Central memory CD8-positive, alpha-beta T cell (primary cell): Measurements from ENCODE around the gene RTBDN.
A peak's percentile ranks its signal among the peaks of the same experiment; 100 is the strongest.

Source experiments
- ATAC-seq: fragments of 150-1000 bp; cut with Tn5 transposase; replicated peaks from 2 replicates; pipeline ENCODE4 v1.10.0; 2022; ENCODE audit warnings: mild to moderate bottlenecking, moderate FRiP score, moderate number of reproducible peaks; ENCODE audit not compliant: poor library complexity, severe bottlenecking; ENCODE audit errors: extremely low read depth
- DNase-seq, 2 donors: peaks; one replicate each; pipeline ENCODE4 v3.0.0; 2021; ENCODE audit warnings: low spot score in 2 of 2
- H3K27ac Mint-ChIP-seq: one replicate; pipeline ENCODE4 v1.8.0; 2022; ENCODE audit warnings: low read depth, mild to moderate bottlenecking, moderate library complexity, mixed read lengths
- H3K27me3 Mint-ChIP-seq: one replicate; pipeline ENCODE4 v1.8.0; 2022; ENCODE audit warnings: mixed read lengths
- H3K36me3 Mint-ChIP-seq: one replicate; pipeline ENCODE4 v1.8.0; 2022; ENCODE audit warnings: mild to moderate bottlenecking, moderate library complexity, mixed read lengths; ENCODE audit not compliant: insufficient read depth
- H3K4me1 Mint-ChIP-seq: one replicate; pipeline ENCODE4 v1.8.0; 2022; ENCODE audit warnings: mixed read lengths
- H3K4me3 Mint-ChIP-seq: one replicate; pipeline ENCODE4 v1.8.0; 2022; ENCODE audit warnings: mild to moderate bottlenecking, moderate library complexity, mixed read lengths
- H3K9me3 Mint-ChIP-seq: one replicate; pipeline ENCODE4 v1.8.0; 2022; ENCODE audit warnings: mixed read lengths

The RTBDN gene

GRCh38 chr19:12790628-12791344 is 43.6 kb downstream of the RTBDN start:
- peaks cover 30% of the 10 kb centered on the region for H3K4me1 Mint-ChIP-seq
- H3K36me3 Mint-ChIP-seq = peaks cover 50% of the 10 kb centered on the region
- ATAC-seq = no peak
- H3K27ac Mint-ChIP-seq = peak overlapping the region; percentile 97
- H3K4me3 Mint-ChIP-seq = peak overlapping the region; percentile 96
- no peaks in the 10 kb centered on the region for H3K9me3 Mint-ChIP-seq
- no peak for DNase-seq
- H3K27me3 Mint-ChIP-seq = no peaks in the 10 kb centered on the region

- ATAC-seq = peak; percentile 30
- peak; percentile 89 to 90 for DNase-seq
- Mint-ChIP-seq H3K9me3 (no peaks in the 10 kb centered on the region), H3K36me3 (peaks cover 50% of the 10 kb centered on the region), H3K4me1 (peaks cover 28% of the 10 kb centered on the region), H3K27ac (peak overlapping the region; percentile 97), H3K27me3 (no peaks in the 10 kb centered on the region), H3K4me3 (peak overlapping the region; percentile 96)
These were observed 44.3 kb downstream of the RTBDN start for GRCh38 chr19:12789904-12790619.

GRCh38 chr19:12789098-12789903 is 45.1 kb downstream of the RTBDN start:
- Mint-ChIP-seq H3K27me3 (no peaks in the 10 kb centered on the region), H3K4me3 (peak overlapping the region; percentile 96), H3K9me3 (no peaks in the 10 kb centered on the region), H3K27ac (peak overlapping the region; percentile 97), H3K36me3 (peaks cover 44% of the 10 kb centered on the region), H3K4me1 (peaks cover 24% of the 10 kb centered on the region)
- ATAC-seq = no peak
- no peak for DNase-seq

GRCh38 chr19:12788682-12789097 is 45.7 kb downstream of the RTBDN start:
- Mint-ChIP-seq H3K4me1 (peaks cover 20% of the 10 kb centered on the region), H3K36me3 (peaks cover 39% of the 10 kb centered on the region), H3K4me3 (peak overlapping the region; percentile 72), H3K9me3 (no peaks in the 10 kb centered on the region), H3K27ac (peak overlapping the region; percentile 97), H3K27me3 (no peaks in the 10 kb centered on the region)
- DNase-seq (peak in 1 of 2 donors; percentile 41), ATAC-seq (no peak)

- Mint-ChIP-seq H3K9me3 (no peaks in the 10 kb centered on the region), H3K27ac (peak overlapping the region; percentile 97), H3K4me3 (no peak overlapping the region), H3K27me3 (no peaks in the 10 kb centered on the region), H3K36me3 (peaks cover 35% of the 10 kb centered on the region), H3K4me1 (peaks cover 20% of the 10 kb centered on the region)
- DNase-seq = no peak
- ATAC-seq = no peak
These were observed 46.2 kb downstream of the RTBDN start for GRCh38 chr19:12788042-12788681.

- Mint-ChIP-seq H3K36me3 (peaks cover 28% of the 10 kb centered on the region), H3K27ac (no peak overlapping the region), H3K9me3 (no peaks in the 10 kb centered on the region), H3K4me1 (peaks cover 20% of the 10 kb centered on the region), H3K4me3 (no peak overlapping the region), H3K27me3 (no peaks in the 10 kb centered on the region)
- ATAC-seq = no peak
- DNase-seq = no peak
These were observed 46.9 kb downstream of the RTBDN start for GRCh38 chr19:12787458-12787857.

- Mint-ChIP-seq H3K36me3 (peaks cover 27% of the 10 kb centered on the region), H3K9me3 (no peaks in the 10 kb centered on the region), H3K4me1 (peaks cover 24% of the 10 kb centered on the region), H3K27me3 (no peaks in the 10 kb centered on the region), H3K27ac (no peak overlapping the region), H3K4me3 (no peak overlapping the region)
- ATAC-seq (no peak), DNase-seq (no peak)
These were observed 47.4 kb downstream of the RTBDN start for GRCh38 chr19:12786952-12787351.

GRCh38 chr19:12786141-12786870 is 48.1 kb downstream of the RTBDN start:
- ATAC-seq = no peak
- no peak for DNase-seq
- H3K27ac Mint-ChIP-seq = no peak overlapping the region
- no peak overlapping the region for H3K4me3 Mint-ChIP-seq
- H3K9me3 Mint-ChIP-seq = no peaks in the 10 kb centered on the region
- H3K36me3 Mint-ChIP-seq = peaks cover 24% of the 10 kb centered on the region
- peaks cover 27% of the 10 kb centered on the region for H3K4me1 Mint-ChIP-seq
- H3K27me3 Mint-ChIP-seq = no peaks in the 10 kb centered on the region

- DNase-seq (no peak), ATAC-seq (no peak)
- Mint-ChIP-seq H3K4me3 (no peak overlapping the region), H3K9me3 (no peaks in the 10 kb centered on the region), H3K36me3 (peaks cover 18% of the 10 kb centered on the region), H3K4me1 (peaks cover 19% of the 10 kb centered on the region), H3K27ac (no peak overlapping the region), H3K27me3 (no peaks in the 10 kb centered on the region)
These were observed 48.8 kb downstream of the RTBDN start for GRCh38 chr19:12785431-12786031.

- peaks cover 14% of the 10 kb centered on the region for H3K36me3 Mint-ChIP-seq
- no peaks in the 10 kb centered on the region for H3K27me3 Mint-ChIP-seq
- ATAC-seq (peak; percentile 20), DNase-seq (peak in 1 of 2 donors; percentile 71)
- H3K4me1 Mint-ChIP-seq = peaks cover 15% of the 10 kb centered on the region
- no peak overlapping the region for H3K4me3 Mint-ChIP-seq
- no peak overlapping the region for H3K27ac Mint-ChIP-seq
- H3K9me3 Mint-ChIP-seq = no peaks in the 10 kb centered on the region
These were observed 49.4 kb downstream of the RTBDN start for GRCh38 chr19:12784871-12785430.

GRCh38 chr19:12784394-12784870 is 49.9 kb downstream of the RTBDN start:
- H3K27ac Mint-ChIP-seq = no peak overlapping the region

More at GRCh38 chr19:12784394-12784870, 49.9 kb downstream of the RTBDN start:
- DNase-seq (no peak), ATAC-seq (peak; percentile 10)
- no peaks in the 10 kb centered on the region for H3K9me3 Mint-ChIP-seq
- no peak overlapping the region for H3K4me3 Mint-ChIP-seq
- peaks cover 15% of the 10 kb centered on the region for H3K4me1 Mint-ChIP-seq
- H3K27me3 Mint-ChIP-seq = no peaks in the 10 kb centered on the region
- peaks cover 14% of the 10 kb centered on the region for H3K36me3 Mint-ChIP-seq
